Measurements from ENCODE around the gene FBXW7. TPM values are rescaled to one million over a fixed set of nuclear protein-coding genes. Genes with fewer than 3 reads are reported as not detected.

The FBXW7 gene
- total and polyA plus RNA-seq, 2 donors (not counting 1 experiment from before 2014, with no cell fraction given): 23.0 to 125 TPM

DNA sequence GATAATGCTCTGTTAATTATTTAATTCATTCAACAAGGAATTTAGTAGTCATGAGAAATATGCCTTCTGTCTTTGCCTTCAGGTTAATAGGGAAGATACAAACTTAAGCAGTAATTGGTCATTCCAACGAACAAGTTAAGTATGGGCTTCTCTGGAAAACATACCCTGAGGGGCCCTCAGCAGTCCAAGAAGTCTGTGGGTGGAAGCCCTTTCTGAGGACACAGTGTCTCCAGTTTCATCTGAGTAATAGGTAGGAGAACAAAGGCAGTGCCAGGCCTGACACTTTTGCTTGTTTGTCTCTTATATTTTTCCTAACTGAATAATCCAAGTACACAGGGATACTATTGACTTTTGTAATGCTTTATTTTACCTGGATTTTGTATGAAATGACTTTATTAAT is 262.5 kb downstream of the FBXW7 start:
- intact Hi-C loops (cut with micrococcal nuclease): no loop called here
- no peaks in the 10 kb centered on the region for H3K9me3 ChIP-seq (ENCODE audit: control extremely low read depth in 1 of 3, control insufficient read depth in 2 of 3, insufficient read depth in 1 of 3, low read length in 2 of 3)
- ATAC-seq (ENCODE audit: low read depth): no peak
- H3K27ac Mint-ChIP-seq: no peak overlapping the region
- H2AFZ ChIP-seq (ENCODE audit: insufficient read depth, low read depth, low read length, poor library complexity, severe bottlenecking): no peak overlapping the region
- TF ChIP-seq, protein P1, sequence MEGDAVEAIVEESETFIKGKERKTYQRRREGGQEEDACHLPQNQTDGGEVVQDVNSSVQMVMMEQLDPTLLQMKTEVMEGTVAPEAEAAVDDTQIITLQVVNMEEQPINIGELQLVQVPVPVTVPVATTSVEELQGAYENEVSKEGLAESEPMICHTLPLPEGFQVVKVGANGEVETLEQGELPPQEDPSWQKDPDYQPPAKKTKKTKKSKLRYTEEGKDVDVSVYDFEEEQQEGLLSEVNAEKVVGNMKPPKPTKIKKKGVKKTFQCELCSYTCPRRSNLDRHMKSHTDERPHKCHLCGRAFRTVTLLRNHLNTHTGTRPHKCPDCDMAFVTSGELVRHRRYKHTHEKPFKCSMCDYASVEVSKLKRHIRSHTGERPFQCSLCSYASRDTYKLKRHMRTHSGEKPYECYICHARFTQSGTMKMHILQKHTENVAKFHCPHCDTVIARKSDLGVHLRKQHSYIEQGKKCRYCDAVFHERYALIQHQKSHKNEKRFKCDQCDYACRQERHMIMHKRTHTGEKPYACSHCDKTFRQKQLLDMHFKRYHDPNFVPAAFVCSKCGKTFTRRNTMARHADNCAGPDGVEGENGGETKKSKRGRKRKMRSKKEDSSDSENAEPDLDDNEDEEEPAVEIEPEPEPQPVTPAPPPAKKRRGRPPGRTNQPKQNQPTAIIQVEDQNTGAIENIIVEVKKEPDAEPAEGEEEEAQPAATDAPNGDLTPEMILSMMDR (IDR thresholded peaks at IDR 0.05): no peak
- TF ChIP-seq EZH2 (IDR thresholded peaks at IDR 0.05; ENCODE audit: borderline replicate concordance, insufficient read depth, low read depth, low read length, poor library complexity, severe bottlenecking): no peak
- ChIA-PET CTCF (no interaction called here), POLR2A (no interaction called here)
- H3K9me3 Mint-ChIP-seq (ENCODE audit: insufficient read depth): no peaks in the 10 kb centered on the region
- no peaks in the 10 kb centered on the region for H3K79me2 ChIP-seq (ENCODE audit: control insufficient read depth, insufficient read depth, low read length)
- peaks cover 7% of the 10 kb centered on the region for H3K27me3 Mint-ChIP-seq
- no peak overlapping the region for H3K9ac ChIP-seq (ENCODE audit: low read length)
- no peak overlapping the region for H3K4me3 Mint-ChIP-seq
- peaks cover 0 to under 1% (median 0%) of the 10 kb centered on the region in 4 experiments for H3K27me3 ChIP-seq (replicated peaks in 1 of 4; ENCODE audit: control extremely low read depth in 1 of 4, control insufficient read depth in 3 of 4, insufficient read depth in 4 of 4, low read length in 3 of 4)
- no peak overlapping the region for H3K27ac ChIP-seq (ENCODE audit: low read length in 2 of 2)
- no peak overlapping the region for H3K4me2 ChIP-seq (replicated peaks; ENCODE audit: low read depth, low read length, poor library complexity, severe bottlenecking)
- H3K4me3 ChIP-seq (ENCODE audit: control extremely low read depth in 1 of 5, extremely low read depth in 1 of 5, insufficient read depth in 1 of 5, low read depth in 2 of 5, low read length in 4 of 5): no peak overlapping the region
- H3K4me1 ChIP-seq (ENCODE audit: control insufficient read depth in 2 of 2, insufficient read depth in 2 of 2, low read length in 2 of 2): no peaks in the 10 kb centered on the region
- no peak for DNase-seq
- H3K4me1 Mint-ChIP-seq: no peaks in the 10 kb centered on the region
- no peaks in the 10 kb centered on the region for H4K20me1 ChIP-seq (ENCODE audit: control insufficient read depth, insufficient read depth, low read length, poor library complexity, severe bottlenecking)
- WGBS (ENCODE audit: insufficient coverage): no CpG with 5 or more reads among the region's 1 CpG
- no peaks in the 10 kb centered on the region for H3K36me3 ChIP-seq (replicated peaks in 1 of 2; ENCODE audit: control extremely low read depth in 1 of 2, control insufficient read depth in 1 of 2, extremely low read depth in 1 of 2, insufficient read depth in 2 of 2, low read length in 1 of 2)

Small RNA genes lying within 50 kb of the gene (small RNA-seq; reads per million reads assigned to genes)
- gene MIR3140 (ENCODE audit: insufficient read length, low read depth, low replicate concordance): not detected

Other genes with a start within 250 kb of the FBXW7 start
- gene TMEM154, start 143.9 kb upstream of the FBXW7 start, total RNA-seq: 96.6 and 99.1 TPM in 2 replicates
- 18.1 and 20.1 TPM in 2 replicates for gene TMEM154, start 143.9 kb upstream of the FBXW7 start, polyA plus RNA-seq
- 0.36 and 0.59 TPM in 2 replicates for gene TIGD4, start 243.6 kb upstream of the FBXW7 start, total RNA-seq
- gene TIGD4, start 243.6 kb upstream of the FBXW7 start, polyA plus RNA-seq: 0.04 and 0.06 TPM in 2 replicates
- gene ARFIP1, start 243.9 kb upstream of the FBXW7 start, total RNA-seq: 23.5 and 27.0 TPM in 2 replicates
- gene ARFIP1, start 243.9 kb upstream of the FBXW7 start, polyA plus RNA-seq: 11.1 TPM in 2 replicates